Measurements from ENCODE around the gene C11orf24.
"Not testable (repeated sequence)": the region's sequence is repeated elsewhere in the genome, so short reads cannot be mapped to it uniquely, and the experiment has no call there.

The C11orf24 gene

GRCh38 chr11:68296344-68297051 lies 24.7 kb upstream of the C11orf24 start:
- in situ Hi-C loops (cut with HindIII; ENCODE audit: low pct_unique_long_range_greater_than_20kb, low sequenced_read_pairs), result no loop called here
- TF ChIP-seq JUND (IDR thresholded peaks at IDR 0.05; ENCODE audit: low read depth), result no peak

DNA sequence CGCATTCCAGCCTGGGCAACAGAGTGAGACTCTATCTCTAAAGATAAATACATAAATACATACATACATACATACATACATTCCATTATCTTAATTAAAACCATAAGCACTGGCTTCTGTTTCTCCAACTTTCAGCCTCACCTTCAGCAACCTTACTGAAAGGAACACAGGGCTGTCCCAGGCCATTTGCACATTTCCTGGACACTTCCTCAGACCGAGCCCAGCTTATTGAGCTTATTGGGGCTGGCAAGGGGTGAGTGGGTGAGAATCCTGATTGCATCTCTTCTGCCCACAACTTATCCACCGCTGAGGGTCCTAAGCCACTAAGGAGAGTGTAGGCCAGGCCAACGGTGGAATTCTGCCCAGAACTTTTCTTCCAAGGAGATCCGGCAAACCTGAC lies 24.2 kb upstream of the C11orf24 start:
- DNase-seq (ENCODE audit: low read depth in 1 of 2, low spot score in 1 of 2), result no peak
- no peak for TF ChIP-seq JUND (IDR thresholded peaks at IDR 0.05; ENCODE audit: low read depth)
- in situ Hi-C loops (cut with HindIII; ENCODE audit: low pct_unique_long_range_greater_than_20kb, low sequenced_read_pairs), result no loop called here

More at GRCh38 chr11:68296344-68297051, 24.7 kb upstream of the C11orf24 start:
- no peak for DNase-seq (ENCODE audit: low read depth in 1 of 2, low spot score in 1 of 2)

DNA sequence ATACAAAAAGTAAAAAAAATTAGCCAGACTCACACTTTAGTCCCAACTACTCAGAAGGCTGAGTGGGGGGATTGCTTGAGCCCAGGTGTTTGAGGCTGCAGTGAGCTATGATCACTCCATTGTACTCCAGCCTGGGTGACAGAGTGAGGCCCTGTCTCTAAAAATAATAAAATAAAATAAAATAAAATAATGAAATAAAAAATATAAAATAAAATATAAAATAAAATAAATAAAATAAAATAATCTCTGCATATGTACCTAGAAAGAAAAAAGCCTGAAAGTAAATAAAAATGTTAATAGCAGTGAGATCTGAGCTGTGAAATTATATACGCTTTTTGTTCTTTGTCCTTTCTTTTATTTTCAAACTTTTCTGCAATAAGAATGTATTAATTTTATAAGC lies 23.5 kb upstream of the C11orf24 start:
- in situ Hi-C loops (cut with HindIII; ENCODE audit: low pct_unique_long_range_greater_than_20kb, low sequenced_read_pairs), result no loop called here
- no peak for DNase-seq (ENCODE audit: low read depth in 1 of 2, low spot score in 1 of 2)
- no peak for TF ChIP-seq JUND (IDR thresholded peaks at IDR 0.05; ENCODE audit: low read depth)

- in situ Hi-C loops (cut with HindIII; ENCODE audit: low pct_unique_long_range_greater_than_20kb, low sequenced_read_pairs), result no loop called here
- TF ChIP-seq JUND (IDR thresholded peaks at IDR 0.05; ENCODE audit: low read depth), result no peak
- no peak for DNase-seq (ENCODE audit: low read depth in 1 of 2, low spot score in 1 of 2)
Measured at GRCh38 chr11:68293708-68294107, 21.9 kb upstream of the C11orf24 start.

DNA sequence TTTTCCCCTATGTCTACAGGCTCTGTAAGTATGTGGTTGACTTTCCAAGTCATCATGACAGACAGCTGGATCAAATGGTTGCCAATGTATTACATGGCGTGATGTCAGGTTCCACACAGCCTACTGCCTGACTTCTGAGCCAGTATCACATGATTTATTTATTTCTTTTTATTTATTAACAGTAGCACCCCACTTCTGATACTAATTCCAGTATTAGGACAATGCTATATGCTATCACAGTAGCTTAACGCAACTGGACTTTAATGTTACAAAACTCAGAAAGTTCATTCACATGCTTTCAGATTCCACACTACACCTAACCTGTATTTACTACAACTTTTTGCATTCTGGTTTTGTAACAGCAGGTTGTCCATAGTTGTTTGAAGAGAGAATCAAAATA lies 17.7 kb upstream of the C11orf24 start:
- in situ Hi-C loops (cut with HindIII; ENCODE audit: low pct_unique_long_range_greater_than_20kb, low sequenced_read_pairs), result no loop called here
- no peak for DNase-seq (ENCODE audit: low read depth in 1 of 2, low spot score in 1 of 2)
- TF ChIP-seq JUND (IDR thresholded peaks at IDR 0.05; ENCODE audit: low read depth), result no peak

DNA sequence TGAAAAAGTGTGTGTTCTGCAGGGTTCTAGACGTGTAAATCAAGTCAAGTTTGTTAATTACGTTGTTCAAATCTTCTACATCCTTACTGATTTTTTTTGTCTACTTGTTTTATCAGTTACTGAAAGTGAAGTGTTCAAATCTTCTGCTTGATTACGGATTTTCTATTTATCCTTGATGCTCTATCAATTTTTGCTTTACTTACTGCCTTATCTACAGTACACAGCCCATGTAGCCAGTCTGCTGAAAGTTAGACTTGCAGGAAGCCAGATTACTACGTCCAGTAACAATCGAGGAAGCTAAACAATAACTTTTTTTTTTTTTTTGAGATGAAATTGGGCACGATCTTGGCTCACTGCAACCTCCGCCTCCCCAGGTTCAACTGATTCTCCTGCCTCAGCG lies 15.6 kb upstream of the C11orf24 start:
- no peak for DNase-seq (ENCODE audit: low read depth in 1 of 2, low spot score in 1 of 2)
- no peak for TF ChIP-seq JUND (IDR thresholded peaks at IDR 0.05; ENCODE audit: low read depth)
- in situ Hi-C loops (cut with HindIII; ENCODE audit: low pct_unique_long_range_greater_than_20kb, low sequenced_read_pairs), result no loop called here

- DNase-seq (ENCODE audit: low read depth in 1 of 2, low spot score in 1 of 2); in situ Hi-C loops (cut with HindIII; ENCODE audit: low pct_unique_long_range_greater_than_20kb, low sequenced_read_pairs): not testable (repeated sequence)
Measured at GRCh38 chr11:68284588-68284987, 12.8 kb upstream of the C11orf24 start.

- no peak for TF ChIP-seq JUND (IDR thresholded peaks at IDR 0.05; ENCODE audit: low read depth)
- DNase-seq (ENCODE audit: low read depth in 1 of 2, low spot score in 1 of 2), result no peak
- in situ Hi-C loops (cut with HindIII; ENCODE audit: low pct_unique_long_range_greater_than_20kb, low sequenced_read_pairs), result no loop called here
Measured at GRCh38 chr11:68282861-68283230, 11.1 kb upstream of the C11orf24 start.

GRCh38 chr11:68282141-68282860 lies 10.5 kb upstream of the C11orf24 start:
- in situ Hi-C loops (cut with HindIII; ENCODE audit: low pct_unique_long_range_greater_than_20kb, low sequenced_read_pairs), result no loop called here
- DNase-seq (ENCODE audit: low read depth in 1 of 2, low spot score in 1 of 2), result peak in 1 of 2 experiments; percentile 34
- TF ChIP-seq JUND (IDR thresholded peaks at IDR 0.05; ENCODE audit: low read depth), result no peak

- in situ Hi-C loops (cut with HindIII; ENCODE audit: low pct_unique_long_range_greater_than_20kb, low sequenced_read_pairs), result no loop called here
- TF ChIP-seq JUND (IDR thresholded peaks at IDR 0.05; ENCODE audit: low read depth), result no peak
- DNase-seq (ENCODE audit: low read depth in 1 of 2, low spot score in 1 of 2), result no peak
Measured at GRCh38 chr11:68279676-68280075, 7.9 kb upstream of the C11orf24 start.

GRCh38 chr11:68276861-68277260 lies 5.1 kb upstream of the C11orf24 start:
- no peak for DNase-seq (ENCODE audit: low read depth in 1 of 2, low spot score in 1 of 2)
- TF ChIP-seq JUND (IDR thresholded peaks at IDR 0.05; ENCODE audit: low read depth), result no peak
- in situ Hi-C loops (cut with HindIII; ENCODE audit: low pct_unique_long_range_greater_than_20kb, low sequenced_read_pairs), result no loop called here

GRCh38 chr11:68275721-68276507 lies 4.1 kb upstream of the C11orf24 start:
- in situ Hi-C loops (cut with HindIII; ENCODE audit: low pct_unique_long_range_greater_than_20kb, low sequenced_read_pairs), result no loop called here
- TF ChIP-seq JUND (IDR thresholded peaks at IDR 0.05; ENCODE audit: low read depth), result no peak
- no peak for DNase-seq (ENCODE audit: low read depth in 1 of 2, low spot score in 1 of 2)

DNA sequence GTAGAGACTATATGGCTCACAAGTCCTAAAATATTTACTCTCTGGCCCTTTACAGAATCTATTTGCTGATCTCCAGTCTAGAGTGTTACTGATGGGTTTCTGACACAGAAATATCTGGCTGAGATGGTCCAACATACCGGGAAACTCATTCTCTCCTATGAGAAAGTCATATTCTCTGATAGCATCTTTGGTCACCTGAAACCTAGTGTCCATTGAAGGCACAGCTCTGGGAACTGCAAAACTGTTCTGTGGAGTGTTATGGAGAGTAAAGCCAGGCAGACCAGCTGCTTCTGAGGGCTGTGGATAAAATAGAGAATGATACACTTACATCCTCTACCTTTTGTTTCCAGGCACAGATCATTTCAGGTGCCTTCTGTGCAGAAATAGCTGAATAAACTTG lies 2.5 kb upstream of the C11orf24 start:
- peak in 1 of 2 experiments; percentile 51 for DNase-seq (ENCODE audit: low read depth in 1 of 2, low spot score in 1 of 2)
- in situ Hi-C loops (cut with HindIII; ENCODE audit: low pct_unique_long_range_greater_than_20kb, low sequenced_read_pairs), result no loop called here
- TF ChIP-seq JUND (IDR thresholded peaks at IDR 0.05; ENCODE audit: low read depth), result no peak
